ENCODE results near the gene ST6GALNAC1.
"Not testable (repeated sequence)": the region's sequence is repeated elsewhere in the genome, so short reads cannot be mapped to it uniquely, and the experiment has no call there.

The ST6GALNAC1 gene

GRCh38 chr17:76612977-76613851, 30.3 kb downstream of the ST6GALNAC1 start:
- Histone ChIP-seq H3K79me2 (ENCODE audit: insufficient read depth, low read length) (no peaks in the 10 kb centered on the region), H4K20me1 (ENCODE audit: low read depth, low read length) (no peaks in the 10 kb centered on the region), H3K9me3 (ENCODE audit: insufficient read depth, low read length) (no peaks in the 10 kb centered on the region), H3K27me3 (ENCODE audit: low read length) (no peaks in the 10 kb centered on the region), H3K9me2 (replicated peaks; ENCODE audit: insufficient read depth, low read length) (no peaks in the 10 kb centered on the region), H3F3A (ENCODE audit: insufficient read depth) (no peaks in the 10 kb centered on the region), H3K4me2 (ENCODE audit: low read depth, low read length, poor library complexity, severe bottlenecking) (no peak overlapping the region), H3K9ac (ENCODE audit: low read length) (no peak overlapping the region), H3K4me3 (ENCODE audit: insufficient read depth, low read length, poor library complexity, severe bottlenecking) (no peak overlapping the region), H3K36me3 (ENCODE audit: low read length) (no peaks in the 10 kb centered on the region), H3K27ac (ENCODE audit: low read depth, low read length) (no peak overlapping the region), H2AFZ (ENCODE audit: low read depth, low read length, severe bottlenecking) (no peak overlapping the region)
- TF ChIP-seq CTCF (IDR thresholded peaks at IDR 0.05; ENCODE audit: insufficient read depth, low read length, poor library complexity, severe bottlenecking) (no peak), EZH2phosphoT487 (conservative IDR thresholded peaks at IDR 0.05; ENCODE audit: low read length) (no peak)

GRCh38 chr17:76612465-76612864, 31.1 kb downstream of the ST6GALNAC1 start:
- Histone ChIP-seq H3K4me2 (ENCODE audit: low read depth, low read length, poor library complexity, severe bottlenecking) (no peak overlapping the region), H3K9me3 (ENCODE audit: insufficient read depth, low read length) (no peaks in the 10 kb centered on the region), H3K36me3 (ENCODE audit: low read length) (no peaks in the 10 kb centered on the region), H3K27ac (ENCODE audit: low read depth, low read length) (no peak overlapping the region), H3K4me3 (ENCODE audit: insufficient read depth, low read length, poor library complexity, severe bottlenecking) (no peak overlapping the region), H3K27me3 (ENCODE audit: low read length) (no peaks in the 10 kb centered on the region), H2AFZ (ENCODE audit: low read depth, low read length, severe bottlenecking) (no peak overlapping the region), H3K79me2 (ENCODE audit: insufficient read depth, low read length) (no peaks in the 10 kb centered on the region), H3K9me2 (replicated peaks; ENCODE audit: insufficient read depth, low read length) (no peaks in the 10 kb centered on the region), H3F3A (ENCODE audit: insufficient read depth) (no peaks in the 10 kb centered on the region), H3K9ac (ENCODE audit: low read length) (no peak overlapping the region), H4K20me1 (ENCODE audit: low read depth, low read length) (no peaks in the 10 kb centered on the region)
- TF ChIP-seq EZH2phosphoT487 (conservative IDR thresholded peaks at IDR 0.05; ENCODE audit: low read length) (no peak), CTCF (IDR thresholded peaks at IDR 0.05; ENCODE audit: insufficient read depth, low read length, poor library complexity, severe bottlenecking) (no peak)

DNA sequence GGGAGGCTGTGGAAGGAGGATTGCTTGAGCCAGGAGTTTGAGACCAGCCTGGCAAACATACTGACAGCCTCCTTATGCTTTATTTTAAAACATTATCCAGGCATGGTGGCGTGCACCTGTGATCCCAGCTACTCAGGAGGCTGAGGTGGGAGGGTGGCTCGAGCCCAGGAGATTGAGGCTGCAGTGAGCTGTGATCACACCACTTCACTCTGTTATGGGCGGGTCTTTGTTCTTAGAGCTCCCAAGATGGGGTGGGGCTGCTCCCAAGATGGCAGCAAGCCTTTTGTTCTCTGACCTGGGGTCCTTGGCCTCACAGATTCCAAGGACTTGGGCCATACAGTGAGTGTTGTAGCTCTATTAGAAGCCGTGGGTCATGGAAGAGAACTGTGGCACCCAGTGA, 31.8 kb downstream of the ST6GALNAC1 start:
- H3K9me3 ChIP-seq (ENCODE audit: insufficient read depth, low read length) = no peaks in the 10 kb centered on the region
- TF ChIP-seq EZH2phosphoT487 (conservative IDR thresholded peaks at IDR 0.05; ENCODE audit: low read length) (no peak), CTCF (IDR thresholded peaks at IDR 0.05; ENCODE audit: insufficient read depth, low read length, poor library complexity, severe bottlenecking) (no peak)
- H3K4me3 ChIP-seq (ENCODE audit: insufficient read depth, low read length, poor library complexity, severe bottlenecking) = no peak overlapping the region
- no peak overlapping the region for H3K9ac ChIP-seq (ENCODE audit: low read length)
- no peaks in the 10 kb centered on the region for H3F3A ChIP-seq (ENCODE audit: insufficient read depth)
- no peaks in the 10 kb centered on the region for H3K27me3 ChIP-seq (ENCODE audit: low read length)
- H3K27ac ChIP-seq (ENCODE audit: low read depth, low read length) = no peak overlapping the region
- H4K20me1 ChIP-seq (ENCODE audit: low read depth, low read length) = no peaks in the 10 kb centered on the region
- H3K79me2 ChIP-seq (ENCODE audit: insufficient read depth, low read length) = no peaks in the 10 kb centered on the region
- H2AFZ ChIP-seq (ENCODE audit: low read depth, low read length, severe bottlenecking) = no peak overlapping the region
- H3K36me3 ChIP-seq (ENCODE audit: low read length) = no peaks in the 10 kb centered on the region
- no peaks in the 10 kb centered on the region for H3K9me2 ChIP-seq (replicated peaks; ENCODE audit: insufficient read depth, low read length)
- H3K4me2 ChIP-seq (ENCODE audit: low read depth, low read length, poor library complexity, severe bottlenecking) = no peak overlapping the region

GRCh38 chr17:76611080-76611749, 32.3 kb downstream of the ST6GALNAC1 start:
- H2AFZ ChIP-seq (ENCODE audit: low read depth, low read length, severe bottlenecking); H3K36me3 ChIP-seq (ENCODE audit: low read length); H3K9me3 ChIP-seq (ENCODE audit: insufficient read depth, low read length); H3K9ac ChIP-seq (ENCODE audit: low read length); H4K20me1 ChIP-seq (ENCODE audit: low read depth, low read length); H3K4me2 ChIP-seq (ENCODE audit: low read depth, low read length, poor library complexity, severe bottlenecking); H3K27ac ChIP-seq (ENCODE audit: low read depth, low read length); H3F3A ChIP-seq (ENCODE audit: insufficient read depth); H3K27me3 ChIP-seq (ENCODE audit: low read length); H3K4me3 ChIP-seq (ENCODE audit: insufficient read depth, low read length, poor library complexity, severe bottlenecking); H3K79me2 ChIP-seq (ENCODE audit: insufficient read depth, low read length); H3K9me2 ChIP-seq (replicated peaks; ENCODE audit: insufficient read depth, low read length): not testable (repeated sequence)

- H3K27ac ChIP-seq (ENCODE audit: low read depth, low read length); H3K79me2 ChIP-seq (ENCODE audit: insufficient read depth, low read length); H3K4me2 ChIP-seq (ENCODE audit: low read depth, low read length, poor library complexity, severe bottlenecking): not testable (repeated sequence)
Observed at GRCh38 chr17:76606685-76607084, 36.9 kb downstream of the ST6GALNAC1 start.

More at GRCh38 chr17:76606685-76607084, 36.9 kb downstream of the ST6GALNAC1 start:
- not testable (repeated sequence) for H3K27me3 ChIP-seq (ENCODE audit: low read length); H3K9me2 ChIP-seq (replicated peaks; ENCODE audit: insufficient read depth, low read length); H3F3A ChIP-seq (ENCODE audit: insufficient read depth); H3K9me3 ChIP-seq (ENCODE audit: insufficient read depth, low read length); H3K9ac ChIP-seq (ENCODE audit: low read length); H4K20me1 ChIP-seq (ENCODE audit: low read depth, low read length); H2AFZ ChIP-seq (ENCODE audit: low read depth, low read length, severe bottlenecking); H3K4me3 ChIP-seq (ENCODE audit: insufficient read depth, low read length, poor library complexity, severe bottlenecking); H3K36me3 ChIP-seq (ENCODE audit: low read length)
